GM12878 (cell line): ENCODE data around the gene LGI2. TPM values are rescaled to one million over a fixed set of nuclear protein-coding genes. Genes with fewer than 3 reads are reported as not detected.

Experiments used
- ATAC-seq: fragments of 200-7000 bp; cut with Tn5 transposase; 3 replicates; pipeline ENCODE4 v1.9.1; 2020; ENCODE audit warnings: mild to moderate bottlenecking, moderate library complexity
- BruUV-seq: library from RNA; stranded (reverse); fragments of 400-500 nt; replicated peaks from 2 replicates; lab custom pipeline; 2021; lab: Mats Ljungman, UMichigan
- CTCF ChIA-PET: fragments of 300-600 bp; sonication (Branson Sonifier 250); formaldehyde crosslinking; extraction: SDS; loops from one replicate; lab custom pipeline; 2021; ENCODE audit warnings: inconsistent platforms; lab: Yijun Ruan, JAX
- POLR2A ChIA-PET: fragments of 350-600 bp; formaldehyde crosslinking; extraction: SDS; loops from one replicate; lab custom pipeline; 2021; ENCODE audit warnings: inconsistent platforms; lab: Charles Lee
- RAD21 ChIA-PET: fragments of 300-600 bp; sonication (Branson Sonifier 250); formaldehyde crosslinking; loops from one replicate; lab custom pipeline; 2023; ENCODE audit warnings: antibody characterized with exemption; ENCODE audit not compliant: unreplicated experiment; lab: Charles Lee
- SMC1A ChIA-PET: fragments of 300-600 bp; sonication (Branson Sonifier 250); formaldehyde crosslinking; loops from one replicate; lab custom pipeline; 2023; ENCODE audit not compliant: unreplicated experiment, uncharacterized antibody; lab: Charles Lee
- DNase-seq: peaks from one replicate; pipeline ENCODE4 v3.0.0-alpha.2; 2011; ENCODE audit warnings: low read depth, low spot score
- FAIRE-seq: peaks from 3 replicates; lab custom pipeline; 2011; peaks lifted over from hg19 to GRCh38; lab: Jason Lieb, UNC
- H2AFZ ChIP-seq: 2 replicates; pipeline ENCODE4 v1.6.0; 2011; ENCODE audit warnings: low read depth, low read length, control low read depth; ENCODE audit not compliant: control insufficient read depth
- H3K27ac ChIP-seq: 2 replicates; pipeline ENCODE4 v1.5.1; 2011; ENCODE audit warnings: control low read depth; ENCODE audit not compliant: control insufficient read depth, insufficient read depth
- H3K27me3 ChIP-seq, 2 experiments: replicated peaks in 1 of 2; 2 replicates each; pipeline versions ENCODE4 v1.6.0 to v1.6.1; 2011; ENCODE audit warnings: low read length in 1 of 2; ENCODE audit not compliant: control insufficient read depth in 2 of 2, insufficient read depth in 2 of 2
- H3K36me3 ChIP-seq, 2 experiments: 2 replicates each; pipeline ENCODE4 v1.5.1; 2011; ENCODE audit warnings: low read length in 1 of 2; ENCODE audit not compliant: control insufficient read depth in 2 of 2, insufficient read depth in 2 of 2
- H3K4me1 ChIP-seq: 2 replicates; pipeline ENCODE4 v1.6.1; 2011; ENCODE audit warnings: mild to moderate bottlenecking, low read length, moderate library complexity, mixed read lengths; ENCODE audit not compliant: control insufficient read depth, insufficient read depth
- H3K4me2 ChIP-seq: 2 replicates; pipeline ENCODE4 v1.6.0; 2011; ENCODE audit warnings: control low read depth; ENCODE audit not compliant: control insufficient read depth, insufficient read depth
- H3K4me3 ChIP-seq: fragments of 200-600 bp; sonication (generic); 2 replicates; pipeline ENCODE4 v1.5.1; 2016
- H3K79me2 ChIP-seq: 2 replicates; pipeline ENCODE4 v1.6.0; 2011; ENCODE audit warnings: low read length; ENCODE audit not compliant: control insufficient read depth, insufficient read depth
- H3K9ac ChIP-seq: 2 replicates; pipeline ENCODE4 v1.8.0; 2011; ENCODE audit warnings: low read length, control low read depth, mixed read lengths; ENCODE audit not compliant: control insufficient read depth, insufficient read depth
- H3K9me3 ChIP-seq: replicated peaks from 3 replicates; pipeline ENCODE4 v1.5.1; 2011; ENCODE audit warnings: mild to moderate bottlenecking, low read length; ENCODE audit not compliant: control insufficient read depth, insufficient read depth
- H4K20me1 ChIP-seq: 2 replicates; pipeline ENCODE4 v1.6.0; 2011; ENCODE audit not compliant: control insufficient read depth, insufficient read depth
- BACH1 ChIP-seq: fragments of 450-650 bp; IDR thresholded peaks from 2 replicates; pipeline ENCODE4 v1.6.1; 2017; ENCODE audit warnings: mild to moderate bottlenecking, borderline replicate concordance
- CBX5 ChIP-seq: sonication (generic); IDR thresholded peaks from 2 replicates; pipeline ENCODE4 v1.6.1; 2016; ENCODE audit warnings: low read depth, moderate library complexity, mild to moderate bottlenecking, inconsistent platforms
- CUX1 ChIP-seq: IDR thresholded peaks from 2 replicates; pipeline ENCODE4 v1.6.1; 2012; ENCODE audit warnings: improper control_type of control experiment, low read depth, low read length; ENCODE audit not compliant: insufficient replicate concordance
- HDAC6 ChIP-seq: fragments of 200-600 bp; sonication (generic); IDR thresholded peaks from one replicate; pipeline ENCODE4 v1.8.0; 2017; ENCODE audit warnings: antibody characterized with exemption; ENCODE audit not compliant: unreplicated experiment
- LARP7 ChIP-seq: fragments of 450-650 bp; IDR thresholded peaks from 2 replicates; pipeline ENCODE4 v1.6.1; 2017; ENCODE audit warnings: mild to moderate bottlenecking
- PAX8 ChIP-seq: fragments of 450-650 bp; IDR thresholded peaks from 2 replicates; pipeline ENCODE4 v1.6.1; 2017; ENCODE audit warnings: mild to moderate bottlenecking, moderate library complexity
- RELA ChIP-seq: fragments of 450-650 bp; IDR thresholded peaks from 2 replicates; pipeline ENCODE4 v1.8.0; 2014; ENCODE audit warnings: borderline replicate concordance; ENCODE audit not compliant: partially characterized antibody
- TCF12 ChIP-seq: IDR thresholded peaks from 2 replicates; pipeline ENCODE4 v1.6.1; 2011; ENCODE audit warnings: low read depth, mild to moderate bottlenecking, low read length
- ZNF217 ChIP-seq: fragments of 450-650 bp; IDR thresholded peaks from 2 replicates; pipeline ENCODE4 v1.6.1; 2017; ENCODE audit warnings: antibody characterized with exemption, mild to moderate bottlenecking
- WGBS: methylation state at CpG from one replicate; pipeline ENCODE4 v1.1.6; 2016; ENCODE audit warnings: low lambda C conversion rate; ENCODE audit not compliant: insufficient replicate concordance, insufficient coverage; ENCODE audit errors: missing lambda C conversion rate; 5-methylcytosine and 5-hydroxymethylcytosine counted together
- in situ Hi-C: fragments of 300-500 bp; cut with MboI; formaldehyde crosslinking; loops from 9 replicates; pipeline ENCODE4 v1.14.3; 2018; ENCODE audit warnings: mixed read lengths
- intact Hi-C: fragments of 100-400 bp; cut with micrococcal nuclease; formaldehyde crosslinking; loops from one replicate; pipeline ENCODE4 v1.14.2; 2022; ENCODE audit not compliant: unreplicated experiment
- polyA plus RNA-seq, 11 experiments: library from polyadenylated mRNA; depleted of rRNA in 4 of 11; unstranded in 6 of 11; stranded (reverse) in 5 of 11; fragments of >200 nt; fragmentation: Nextera tagmentation in 4 of 11; fragmentation: Illumina TruSeq in 1 of 11; extraction: Ambion mirVana in 4 of 11; extraction: Trizol in 1 of 11; gene quantifications; 1 replicate in 1 of 11; 2 replicates in 10 of 11; pipeline versions ENCODE4 v1.2.1 to v1.2.3, GENCODE V29; 2011 to 2016; ENCODE audit warnings: inconsistent platforms in 2 of 11, missing spikeins in 2 of 11, low read depth in 1 of 11
- total RNA-seq, 4 experiments: library from RNA; depleted of rRNA in 3 of 4; stranded (reverse); fragments of >200 nt in 3 of 4; fragmentation: Illumina TruSeq in 1 of 4; extraction: Trizol in 1 of 4; gene quantifications; 2 replicates each; pipeline versions ENCODE4 v1.2.1 to v1.2.3, GENCODE V29; 2013 to 2021
- TF ChIP-seq, protein P1 (sequence below): fragments of 150-350 bp; IDR thresholded peaks from 2 replicates; pipeline ENCODE4 v1.6.1; 2016; ENCODE audit warnings: low read depth, low read length

Gene LGI2
- total and polyA plus RNA-seq, 10 of the 15 experiments (the other 5 are each of a cell fraction or from before 2014, with no cell fraction given), result not detected

- H3K4me3 ChIP-seq, result no peak overlapping the region
- no peak overlapping the region for H3K9ac ChIP-seq
- no peaks in the 10 kb centered on the region for H3K36me3 ChIP-seq
- no peak for DNase-seq
- intact Hi-C loops (no loop called here), in situ Hi-C loops (no loop called here)
- H3K9me3 ChIP-seq, result no peaks in the 10 kb centered on the region; the same call in 2 of the 3 replicates
- H4K20me1 ChIP-seq, result no peaks in the 10 kb centered on the region
- H3K27me3 ChIP-seq, result no peaks in the 10 kb centered on the region
- H3K79me2 ChIP-seq, result no peaks in the 10 kb centered on the region
- H3K4me2 ChIP-seq, result no peak overlapping the region
- no peak overlapping the region for H2AFZ ChIP-seq
- no peak for ATAC-seq
- 49% methylated on average over 9 of the region's 9 CpGs for WGBS
- H3K4me1 ChIP-seq, result no peaks in the 10 kb centered on the region
- TF ChIP-seq, protein P1, sequence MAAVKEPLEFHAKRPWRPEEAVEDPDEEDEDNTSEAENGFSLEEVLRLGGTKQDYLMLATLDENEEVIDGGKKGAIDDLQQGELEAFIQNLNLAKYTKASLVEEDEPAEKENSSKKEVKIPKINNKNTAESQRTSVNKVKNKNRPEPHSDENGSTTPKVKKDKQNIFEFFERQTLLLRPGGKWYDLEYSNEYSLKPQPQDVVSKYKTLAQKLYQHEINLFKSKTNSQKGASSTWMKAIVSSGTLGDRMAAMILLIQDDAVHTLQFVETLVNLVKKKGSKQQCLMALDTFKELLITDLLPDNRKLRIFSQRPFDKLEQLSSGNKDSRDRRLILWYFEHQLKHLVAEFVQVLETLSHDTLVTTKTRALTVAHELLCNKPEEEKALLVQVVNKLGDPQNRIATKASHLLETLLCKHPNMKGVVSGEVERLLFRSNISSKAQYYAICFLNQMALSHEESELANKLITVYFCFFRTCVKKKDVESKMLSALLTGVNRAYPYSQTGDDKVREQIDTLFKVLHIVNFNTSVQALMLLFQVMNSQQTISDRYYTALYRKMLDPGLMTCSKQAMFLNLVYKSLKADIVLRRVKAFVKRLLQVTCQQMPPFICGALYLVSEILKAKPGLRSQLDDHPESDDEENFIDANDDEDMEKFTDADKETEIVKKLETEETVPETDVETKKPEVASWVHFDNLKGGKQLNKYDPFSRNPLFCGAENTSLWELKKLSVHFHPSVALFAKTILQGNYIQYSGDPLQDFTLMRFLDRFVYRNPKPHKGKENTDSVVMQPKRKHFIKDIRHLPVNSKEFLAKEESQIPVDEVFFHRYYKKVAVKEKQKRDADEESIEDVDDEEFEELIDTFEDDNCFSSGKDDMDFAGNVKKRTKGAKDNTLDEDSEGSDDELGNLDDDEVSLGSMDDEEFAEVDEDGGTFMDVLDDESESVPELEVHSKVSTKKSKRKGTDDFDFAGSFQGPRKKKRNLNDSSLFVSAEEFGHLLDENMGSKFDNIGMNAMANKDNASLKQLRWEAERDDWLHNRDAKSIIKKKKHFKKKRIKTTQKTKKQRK, result peak; percentile 52; the same call in 1 of the 2 replicates
- 0 out of 2 replicates have a peak, but pooled peaks have one; percentile 27 for TF ChIP-seq CBX5
- no peak for TF ChIP-seq RELA
- no peak overlapping the region for H3K27ac ChIP-seq
- CTCF ChIA-PET, result no interaction called here
- no TSS peak for BruUV-seq
- POLR2A ChIA-PET, result no interaction called here
- SMC1A ChIA-PET, result no interaction called here
- FAIRE-seq, result no peak
- RAD21 ChIA-PET, result no interaction called here
These were observed 65.1 kb downstream of the LGI2 start for GRCh38 chr4:24965627-24966026.

DNA sequence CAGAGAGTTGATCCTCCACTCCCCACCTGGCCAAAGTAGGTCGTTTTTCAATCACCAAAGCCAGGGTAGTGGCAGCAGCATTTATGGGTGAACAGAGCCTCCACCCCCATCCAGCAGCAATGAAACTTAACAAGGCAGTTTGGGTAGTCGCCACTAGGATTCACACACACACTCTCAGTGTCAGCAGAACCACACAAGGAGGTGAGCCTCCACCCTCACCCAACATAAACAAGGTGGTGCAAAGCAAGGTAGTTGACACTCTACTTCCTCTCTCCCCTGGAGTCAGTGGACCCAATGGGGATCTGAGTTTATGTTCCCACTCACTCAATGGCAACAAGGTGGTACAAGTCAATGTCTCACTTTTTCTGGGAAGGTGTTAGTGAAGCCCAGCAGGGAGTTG is 67.5 kb downstream of the LGI2 start:
- no peaks in the 10 kb centered on the region for H3K79me2 ChIP-seq
- POLR2A ChIA-PET, result no interaction called here
- ATAC-seq, result no peak
- no peaks in the 10 kb centered on the region for H3K27me3 ChIP-seq
- H3K27ac ChIP-seq, result no peak overlapping the region
- H3K4me2 ChIP-seq, result no peak overlapping the region
- no TSS peak for BruUV-seq
- no peak overlapping the region for H3K4me3 ChIP-seq
- H3K4me1 ChIP-seq, result no peaks in the 10 kb centered on the region
- 16% methylated on average over 2 of the region's 2 CpGs for WGBS
- H3K9me3 ChIP-seq, result no peaks in the 10 kb centered on the region; the same call in 2 of the 3 replicates
- H4K20me1 ChIP-seq, result no peaks in the 10 kb centered on the region
- no peaks in the 10 kb centered on the region for H3K36me3 ChIP-seq
- intact Hi-C loops, result no loop called here
- CTCF ChIA-PET, result no interaction called here
- H2AFZ ChIP-seq, result no peak overlapping the region
- no peak for FAIRE-seq
- SMC1A ChIA-PET, result no interaction called here
- in situ Hi-C loops, result no loop called here
- RAD21 ChIA-PET, result no interaction called here
- no peak for DNase-seq
- no peak overlapping the region for H3K9ac ChIP-seq
- TF ChIP-seq ZNF217, result no peak
- TF ChIP-seq HDAC6, result no peak
- no peak for TF ChIP-seq LARP7
- no peak for TF ChIP-seq TCF12
- TF ChIP-seq CUX1, result no peak
- no peak for TF ChIP-seq BACH1
- no peak for TF ChIP-seq PAX8
